Activated naive CD4-positive, alpha-beta T cell treated with Interleukin-2 at 50 U/mL for 16 hours (primary cell): ENCODE data around the gene C20orf144.
"Not testable (repeated sequence)": the region's sequence is repeated elsewhere in the genome, so short reads cannot be mapped to it uniquely, and the experiment has no call there.

ENCODE experiments used
- DNase-seq: peaks from one replicate; pipeline ENCODE4 v3.0.0-alpha.2; 2020

C20orf144 gene

GRCh38 chr20:33662172-33662571 lies at the start of gene C20orf144:
TSS of gene C20orf144 (plus strand) at chr20:33662327. CDS start at chr20:33662346, 19 bp downstream.
- no peak for DNase-seq

- DNase-seq, result no peak
Measured at GRCh38 chr20:33621717-33622400, 40.3 kb upstream of the C20orf144 start.

- no peak for DNase-seq
Measured at GRCh38 chr20:33622705-33623365, 39.3 kb upstream of the C20orf144 start.

GRCh38 chr20:33624399-33624798 lies 37.7 kb upstream of the C20orf144 start:
- DNase-seq, result no peak

GRCh38 chr20:33626190-33626589 lies 35.9 kb upstream of the C20orf144 start:
- DNase-seq, result no peak

GRCh38 chr20:33627577-33628216 lies 34.4 kb upstream of the C20orf144 start:
- DNase-seq, result no peak

GRCh38 chr20:33629533-33629932 lies 32.6 kb upstream of the C20orf144 start:
- no peak for DNase-seq

GRCh38 chr20:33629979-33630378 lies 32.1 kb upstream of the C20orf144 start:
- DNase-seq, result no peak

- no peak for DNase-seq
Measured at GRCh38 chr20:33630507-33630906, 31.6 kb upstream of the C20orf144 start.

GRCh38 chr20:33631910-33632309 lies 30.2 kb upstream of the C20orf144 start:
- DNase-seq, result not testable (repeated sequence)

GRCh38 chr20:33635341-33635740 lies 26.8 kb upstream of the C20orf144 start:
- DNase-seq, result no peak

GRCh38 chr20:33636776-33637175 lies 25.4 kb upstream of the C20orf144 start:
- no peak for DNase-seq

- DNase-seq, result no peak
Measured at GRCh38 chr20:33640287-33640686, 21.8 kb upstream of the C20orf144 start.

- DNase-seq, result no peak
Measured at GRCh38 chr20:33644313-33645071, 17.6 kb upstream of the C20orf144 start.

GRCh38 chr20:33645072-33645358 lies 17.1 kb upstream of the C20orf144 start:
- DNase-seq, result no peak

- DNase-seq, result no peak
Measured at GRCh38 chr20:33645396-33645795, 16.7 kb upstream of the C20orf144 start.

- no peak for DNase-seq
Measured at GRCh38 chr20:33646191-33646590, 15.9 kb upstream of the C20orf144 start.

- not testable (repeated sequence) for DNase-seq
Measured at GRCh38 chr20:33646959-33647602, 15.0 kb upstream of the C20orf144 start.

GRCh38 chr20:33647603-33648395 lies 14.3 kb upstream of the C20orf144 start:
- no peak for DNase-seq

- DNase-seq, result no peak
Measured at GRCh38 chr20:33648396-33649004, 13.6 kb upstream of the C20orf144 start.

GRCh38 chr20:33649201-33649681 lies 12.9 kb upstream of the C20orf144 start:
- no peak for DNase-seq
